HCT116 (cell line): ENCODE measurements around the gene ADIPOQ. TPM values are rescaled to one million over a fixed set of nuclear protein-coding genes. Genes with fewer than 3 reads are reported as not detected.
A peak's percentile ranks its signal among the peaks of the same experiment; 100 is the strongest.

ENCODE experiments used
- ATAC-seq: fragments of 200-7000 bp; cut with Tn5 transposase; 2 replicates; pipeline ENCODE4 v1.9.1; 2020; ENCODE audit warnings: mild to moderate bottlenecking, moderate library complexity
- BruUV-seq: library from RNA; stranded (reverse); fragments of 400-500 nt; replicated peaks from 2 replicates; lab custom pipeline; 2021; lab: Mats Ljungman, UMichigan
- CTCF ChIA-PET: fragments of 300-600 bp; sonication (Branson Sonifier 250); formaldehyde crosslinking; loops from one replicate; lab custom pipeline; 2021; ENCODE audit warnings: antibody characterized with exemption; lab: Charles Lee
- POLR2A ChIA-PET: fragments of 300-600, 350-600 bp; sonication (Branson Sonifier 250); formaldehyde crosslinking; loops from one replicate; lab custom pipeline; 2021; ENCODE audit warnings: antibody characterized with exemption; lab: Charles Lee
- RAD21 ChIA-PET, 2 experiments: fragments of 300-600 bp; sonication (Branson Sonifier 250); formaldehyde crosslinking; loops; one replicate each; lab custom pipeline; 2023; ENCODE audit warnings: low total read pairs in 2 of 2; ENCODE audit not compliant: uncharacterized antibody in 2 of 2, unreplicated experiment in 2 of 2, low non-redundant PET in 1 of 2; lab: Charles Lee
- DNase-seq: peaks from one replicate; pipeline ENCODE4 v3.0.0-alpha.2; 2010; ENCODE audit warnings: low read depth, low spot score
- H2AFZ ChIP-seq: fragments of 200-600 bp; shearing (Covaris generic), sonication (generic); 2 replicates; pipeline ENCODE4 v1.6.1; 2017; ENCODE audit warnings: low read depth, mixed run types, mixed read lengths, antibody characterized with exemption, low read length; ENCODE audit not compliant: poor library complexity, severe bottlenecking
- H3K27ac ChIP-seq: 2 replicates; pipeline ENCODE4 v1.5.1; 2012; ENCODE audit warnings: low read depth, low read length
- H3K27me3 ChIP-seq: fragments of 200-600 bp; sonication (generic); 2 replicates; pipeline ENCODE4 v1.6.1; 2016; ENCODE audit warnings: mixed run types, low read length, mixed read lengths; ENCODE audit not compliant: insufficient read depth
- H3K36me3 ChIP-seq, 2 experiments: fragments of 200-500 bp in 1 of 2; fragments of 200-600 bp in 1 of 2; sonication (Bioruptor generic) in 1 of 2; sonication (generic) in 1 of 2; 2 replicates each; pipeline versions ENCODE4 v1.5.1 to v1.6.1; 2014 to 2016; ENCODE audit warnings: low read length in 2 of 2, inconsistent platforms in 1 of 2, mixed read lengths in 1 of 2, mixed run types in 1 of 2; ENCODE audit not compliant: insufficient read depth in 2 of 2, control insufficient read depth in 1 of 2
- H3K4me1 ChIP-seq, 2 experiments: fragments of 200-600 bp in 1 of 2; sonication (generic) in 1 of 2; 2 replicates each; pipeline versions ENCODE4 v1.5.1 to v1.6.1; 2012 to 2017; ENCODE audit warnings: low read length in 2 of 2, inconsistent platforms in 1 of 2, mild to moderate bottlenecking in 1 of 2, mixed read lengths in 1 of 2, mixed run types in 1 of 2, moderate library complexity in 1 of 2; ENCODE audit not compliant: insufficient read depth in 2 of 2, control insufficient read depth in 1 of 2
- H3K4me2 ChIP-seq: fragments of 200-600 bp; sonication (generic); 2 replicates; pipeline ENCODE4 v1.6.1; 2017; ENCODE audit warnings: mixed run types, low read length, mixed read lengths
- H3K4me3 ChIP-seq, 2 experiments: fragments of 200-600 bp in 1 of 2; sonication (generic) in 1 of 2; replicated peaks in 1 of 2; 2 replicates each; pipeline ENCODE4 v1.5.1; 2011 to 2016; ENCODE audit warnings: low read length in 2 of 2, control low read depth in 1 of 2, low read depth in 1 of 2, mild to moderate bottlenecking in 1 of 2, mixed read lengths in 1 of 2, mixed run types in 1 of 2
- H3K79me2 ChIP-seq: fragments of 200-600 bp; sonication (generic); 2 replicates; pipeline ENCODE4 v1.6.1; 2017; ENCODE audit warnings: mild to moderate bottlenecking, mixed run types, low read length, moderate library complexity, mixed read lengths; ENCODE audit not compliant: insufficient read depth
- H3K9ac ChIP-seq: fragments of 200-600 bp; sonication (generic); 2 replicates; pipeline ENCODE4 v1.6.1; 2016; ENCODE audit warnings: low read length, mixed read lengths
- H3K9me2 ChIP-seq: fragments of 200-600 bp; sonication (generic), shearing (Covaris generic); 2 replicates; pipeline ENCODE4 v1.6.1; 2017; ENCODE audit warnings: mixed run types, mild to moderate bottlenecking, moderate library complexity; ENCODE audit not compliant: insufficient read depth
- H3K9me3 ChIP-seq, 2 experiments: fragments of 200-500 bp in 1 of 2; fragments of 200-600 bp in 1 of 2; sonication (Bioruptor generic) in 1 of 2; sonication (generic) in 1 of 2; 2 replicates each; pipeline ENCODE4 v1.6.1; 2014 to 2017; ENCODE audit warnings: low read length in 2 of 2, mixed read lengths in 2 of 2, inconsistent platforms in 1 of 2, low read depth in 1 of 2, mild to moderate bottlenecking in 1 of 2, mixed run types in 1 of 2, moderate library complexity in 1 of 2; ENCODE audit not compliant: control insufficient read depth in 1 of 2, insufficient read depth in 1 of 2
- H4K20me1 ChIP-seq: fragments of 200-600 bp; sonication (generic), shearing (Covaris generic); 2 replicates; pipeline ENCODE4 v1.6.1; 2017; ENCODE audit warnings: mixed run types, mild to moderate bottlenecking, moderate library complexity; ENCODE audit not compliant: insufficient read depth
- CBX3 ChIP-seq: IDR thresholded peaks from 2 replicates; pipeline ENCODE4 v1.6.1; 2012; ENCODE audit warnings: low read depth
- EGR1 ChIP-seq: IDR thresholded peaks from 2 replicates; pipeline ENCODE4 v1.6.1; 2012; ENCODE audit warnings: low read depth
- ELF1 ChIP-seq: IDR thresholded peaks from 2 replicates; pipeline ENCODE4 v1.6.1; 2012; ENCODE audit warnings: low read depth, borderline replicate concordance
- MAX ChIP-seq: IDR thresholded peaks from 2 replicates; pipeline ENCODE4 v1.6.1; 2012
- POLR2A ChIP-seq: IDR thresholded peaks from 2 replicates; pipeline ENCODE4 v1.7.0; 2011; ENCODE audit warnings: borderline replicate concordance; ENCODE audit not compliant: insufficient read depth, insufficient read length; ENCODE audit errors: extremely low read depth
- POLR2AphosphoS5 ChIP-seq: IDR thresholded peaks from 2 replicates; pipeline ENCODE4 v1.6.1; 2011; ENCODE audit warnings: mild to moderate bottlenecking, low read depth, low read length, moderate library complexity
- REST ChIP-seq: IDR thresholded peaks from 2 replicates; pipeline ENCODE4 v1.6.1; 2012; ENCODE audit warnings: low read depth
- SIN3A ChIP-seq: IDR thresholded peaks from 2 replicates; pipeline ENCODE4 v1.6.1; 2012; ENCODE audit warnings: low read depth
- TCF7L2 ChIP-seq: IDR thresholded peaks from 2 replicates; pipeline ENCODE4 v1.7.0; 2011; ENCODE audit warnings: borderline replicate concordance, inconsistent platforms; ENCODE audit not compliant: insufficient read depth, insufficient read length; ENCODE audit errors: extremely low read depth
- YY1 ChIP-seq: IDR thresholded peaks from 2 replicates; pipeline ENCODE4 v1.6.1; 2011; ENCODE audit warnings: low read length, low read depth, moderate library complexity, mild to moderate bottlenecking; ENCODE audit not compliant: insufficient replicate concordance; ENCODE audit errors: extremely low read depth
- intact Hi-C: fragments of 100-400 bp; cut with micrococcal nuclease; formaldehyde crosslinking; loops from 2 replicates; pipeline ENCODE4 v1.10.0; 2022
- total RNA-seq: library from RNA; stranded (reverse); gene quantifications from one replicate; pipeline ENCODE4 v1.2.1, GENCODE V29; 2021; ENCODE audit not compliant: unreplicated experiment

ADIPOQ gene
- total RNA-seq, 1 experiment from 2014 or later = not detected

DNA sequence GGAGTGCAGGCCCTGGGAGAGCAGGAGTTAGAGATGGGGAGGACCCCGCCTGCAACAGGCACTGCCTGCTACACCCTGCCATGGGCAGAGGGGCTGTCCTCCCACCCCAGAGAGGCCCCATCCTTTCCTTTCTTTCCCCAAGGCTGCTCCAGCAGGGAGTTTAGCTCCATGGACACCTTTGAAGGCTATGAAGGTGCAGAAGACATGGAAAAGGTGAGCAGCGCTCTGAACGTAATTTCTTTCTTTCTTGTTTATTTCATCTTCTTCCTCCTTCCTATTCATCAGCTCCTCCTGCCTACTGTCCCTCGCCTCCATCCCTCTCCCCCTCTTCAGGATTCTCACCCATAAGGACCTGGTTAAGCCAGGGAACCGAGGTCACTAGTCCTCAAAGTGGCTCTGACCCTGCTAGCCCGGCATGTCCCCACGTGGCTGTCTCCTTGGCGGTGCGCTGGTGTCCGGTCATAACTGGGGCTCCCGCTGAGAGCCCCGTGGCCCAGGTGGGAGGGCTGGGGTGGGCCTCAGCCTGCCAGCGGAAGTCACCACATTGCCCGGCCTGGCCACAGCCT, 16.0 kb upstream of the ADIPOQ start:
- H3K9ac ChIP-seq = peak overlapping the region; percentile 97
- no peaks in the 10 kb centered on the region for H3K9me3 ChIP-seq
- no peaks in the 10 kb centered on the region for H4K20me1 ChIP-seq
- CTCF ChIA-PET = no interaction called here
- no peak overlapping the region for H2AFZ ChIP-seq
- no TSS peak for BruUV-seq
- RAD21 ChIA-PET = no interaction called here
- peak overlapping the region; percentile 89 for H3K27ac ChIP-seq
- H3K9me2 ChIP-seq = no peaks in the 10 kb centered on the region
- H3K27me3 ChIP-seq = peaks cover 19% of the 10 kb centered on the region
- peak overlapping the region; percentile 88 for H3K4me2 ChIP-seq
- TF ChIP-seq EGR1 (no peak), MAX (peak; percentile 29; the same call in 1 of the 2 replicates), POLR2A (peak; percentile 9), YY1 (no peak), TCF7L2 (no peak), SIN3A (no peak), ELF1 (no peak), CBX3 (no peak), POLR2AphosphoS5 (no peak), REST (no peak)
- H3K4me3 ChIP-seq = peak overlapping the region; percentile 75 to 80
- no peaks in the 10 kb centered on the region; the same call in 1 of the 2 replicates for H3K79me2 ChIP-seq
- H3K4me1 ChIP-seq = peaks cover 4 to 14% of the 10 kb centered on the region in 2 experiments; a peak in 2 of 4 replicates
- intact Hi-C loops = loop anchor here (10.0 kb wide), 3 partner anchors 242 to 842 kb away; no protein-coding TSS in a partner anchor
- POLR2A ChIA-PET = interaction anchor here (1.0 kb wide), 1 partner anchor 256 kb away, joined by 3 read pairs; the partner anchor contains the start of gene DNAJB11
- H3K36me3 ChIP-seq = no peaks in the 10 kb centered on the region
- ATAC-seq (peak; percentile 41), DNase-seq (no peak)
